Measurements from ENCODE around the gene CCL17.
"Not testable (repeated sequence)": the region's sequence is repeated elsewhere in the genome, so short reads cannot be mapped to it uniquely, and the experiment has no call there.

CCL17 gene

GRCh38 chr16:57379579-57379978 lies 25.0 kb upstream of the CCL17 start:
- no peak for DNase-seq

- no peak for DNase-seq
These were observed 23.7 kb upstream of the CCL17 start for GRCh38 chr16:57380671-57381462.

GRCh38 chr16:57381791-57382534 lies 22.6 kb upstream of the CCL17 start:
- DNase-seq: no peak

- DNase-seq: no peak
These were observed 21.9 kb upstream of the CCL17 start for GRCh38 chr16:57382535-57383275.

GRCh38 chr16:57383276-57384247 lies 21.0 kb upstream of the CCL17 start:
- DNase-seq: no peak

- no peak for DNase-seq
These were observed 20.1 kb upstream of the CCL17 start for GRCh38 chr16:57384248-57385070.

- no peak for DNase-seq
These were observed 19.5 kb upstream of the CCL17 start for GRCh38 chr16:57385083-57385482.

GRCh38 chr16:57386381-57386951 lies 18.1 kb upstream of the CCL17 start:
- DNase-seq: no peak

- DNase-seq: no peak
These were observed 16.8 kb upstream of the CCL17 start for GRCh38 chr16:57387598-57388354.

- DNase-seq: no peak
These were observed 16.0 kb upstream of the CCL17 start for GRCh38 chr16:57388359-57389086.

- DNase-seq: no peak
These were observed 15.5 kb upstream of the CCL17 start for GRCh38 chr16:57389087-57389468.

- DNase-seq: no peak
These were observed 13.8 kb upstream of the CCL17 start for GRCh38 chr16:57390636-57391295.

GRCh38 chr16:57391300-57391699 lies 13.3 kb upstream of the CCL17 start:
- DNase-seq: no peak

GRCh38 chr16:57391708-57392107 lies 12.9 kb upstream of the CCL17 start:
- no peak for DNase-seq

GRCh38 chr16:57392694-57393093 lies 11.9 kb upstream of the CCL17 start:
- no peak for DNase-seq

GRCh38 chr16:57394444-57394843 lies 10.1 kb upstream of the CCL17 start:
- no peak for DNase-seq

- no peak for DNase-seq
These were observed 9.5 kb upstream of the CCL17 start for GRCh38 chr16:57395026-57395425.

GRCh38 chr16:57396786-57397185 lies 7.8 kb upstream of the CCL17 start:
- DNase-seq: no peak

- DNase-seq: not testable (repeated sequence)
These were observed 7.1 kb upstream of the CCL17 start for GRCh38 chr16:57397493-57397892.
